Mesenchymal stem cell (in vitro differentiated cells and primary cell): ENCODE data around the gene UPF3B.

Source experiments
- DNase-seq: peaks from one replicate; pipeline ENCODE4 v3.0.0-alpha.2; 2013
- H2AFZ ChIP-seq: one replicate; pipeline ENCODE4 v1.6.1; 2013; ENCODE audit warnings: low read depth, mild to moderate bottlenecking, control low read depth, inconsistent platforms, low read length, moderate library complexity
- H2AK5ac ChIP-seq: 2 replicates; pipeline ENCODE4 v1.6.1; 2013; ENCODE audit warnings: low read length, moderate library complexity, mild to moderate bottlenecking, inconsistent platforms; ENCODE audit not compliant: severe bottlenecking
- H2BK120ac ChIP-seq: one replicate; pipeline ENCODE4 v1.6.1; 2013; ENCODE audit warnings: low read depth, mild to moderate bottlenecking, inconsistent platforms, low read length, moderate library complexity
- H2BK12ac ChIP-seq, 2 experiments: one replicate each; pipeline ENCODE4 v1.6.1; 2013; ENCODE audit warnings: inconsistent platforms in 2 of 2, low read length in 2 of 2, mild to moderate bottlenecking in 2 of 2, moderate library complexity in 2 of 2, control low read depth in 1 of 2
- H2BK15ac ChIP-seq: one replicate; pipeline ENCODE4 v1.6.1; 2013; ENCODE audit warnings: mild to moderate bottlenecking, low read depth, inconsistent platforms; ENCODE audit not compliant: poor library complexity, severe bottlenecking
- H2BK5ac ChIP-seq: 2 replicates; pipeline ENCODE4 v1.6.1; 2013; ENCODE audit warnings: low read depth, mild to moderate bottlenecking, low read length, control low read depth, inconsistent platforms; ENCODE audit not compliant: poor library complexity, severe bottlenecking
- H3K14ac ChIP-seq, 2 experiments: one replicate each; pipeline ENCODE4 v1.6.1; 2013; ENCODE audit warnings: inconsistent platforms in 2 of 2, low read length in 2 of 2, control low read depth in 1 of 2, mild to moderate bottlenecking in 1 of 2, moderate library complexity in 1 of 2
- H3K18ac ChIP-seq, 2 experiments: one replicate each; pipeline ENCODE4 v1.6.1; 2013; ENCODE audit warnings: inconsistent platforms in 2 of 2, low read length in 2 of 2, control low read depth in 1 of 2, low read depth in 1 of 2, mild to moderate bottlenecking in 1 of 2
- H3K23ac ChIP-seq, 2 experiments: one replicate each; pipeline ENCODE4 v1.6.1; 2013; ENCODE audit warnings: inconsistent platforms in 2 of 2, low read length in 2 of 2, mild to moderate bottlenecking in 2 of 2, moderate library complexity in 2 of 2, control low read depth in 1 of 2
- H3K27ac ChIP-seq: 2 replicates; pipeline ENCODE4 v1.5.1; 2013; ENCODE audit warnings: mild to moderate bottlenecking, moderate library complexity, low read length, control low read depth, inconsistent platforms; ENCODE audit not compliant: poor library complexity, severe bottlenecking
- H3K27me3 ChIP-seq, 2 experiments: 2 replicates each; pipeline versions ENCODE4 v1.6.1 to v1.7.0; 2013; ENCODE audit warnings: low read length in 2 of 2, mild to moderate bottlenecking in 2 of 2, moderate library complexity in 2 of 2, control low read depth in 1 of 2, inconsistent platforms in 1 of 2; ENCODE audit not compliant: control insufficient read depth in 1 of 2, insufficient read depth in 1 of 2
- H3K36me3 ChIP-seq, 2 experiments: 2 replicates each; pipeline versions ENCODE4 v1.6.1 to v1.7.0; 2013; ENCODE audit warnings: low read length in 2 of 2, control low read depth in 1 of 2, inconsistent platforms in 1 of 2, low read depth in 1 of 2, mild to moderate bottlenecking in 1 of 2; ENCODE audit not compliant: insufficient read depth in 2 of 2, control insufficient read depth in 1 of 2
- H3K4ac ChIP-seq, 2 experiments: one replicate each; pipeline ENCODE4 v1.6.1; 2013; ENCODE audit warnings: inconsistent platforms in 2 of 2, low read length in 2 of 2, mild to moderate bottlenecking in 2 of 2, moderate library complexity in 2 of 2, control low read depth in 1 of 2, low read depth in 1 of 2
- H3K4me1 ChIP-seq: 2 replicates; pipeline ENCODE4 v1.6.1; 2013; ENCODE audit warnings: low read depth, low read length, control low read depth; ENCODE audit not compliant: control insufficient read depth, insufficient read depth
- H3K4me2 ChIP-seq: 2 replicates; pipeline ENCODE4 v1.6.1; 2013; ENCODE audit warnings: low read length, mild to moderate bottlenecking, inconsistent platforms; ENCODE audit not compliant: poor library complexity, severe bottlenecking
- H3K4me3 ChIP-seq, 2 experiments: 2 replicates each; pipeline versions ENCODE4 v1.5.1 to v1.7.0; 2013; ENCODE audit warnings: low read length in 2 of 2, mild to moderate bottlenecking in 2 of 2, control low read depth in 1 of 2, low read depth in 1 of 2; ENCODE audit not compliant: insufficient read depth in 1 of 2
- H3K79me1 ChIP-seq: replicated peaks from 2 replicates; pipeline ENCODE4 v1.6.1; 2013; ENCODE audit warnings: mild to moderate bottlenecking, control low read depth, low read length, inconsistent platforms; ENCODE audit not compliant: poor library complexity, severe bottlenecking
- H3K9ac ChIP-seq: 2 replicates; pipeline ENCODE4 v1.7.0; 2013; ENCODE audit warnings: mild to moderate bottlenecking, low read length, moderate library complexity
- H3K9me3 ChIP-seq: 2 replicates; pipeline ENCODE4 v1.7.0; 2013; ENCODE audit warnings: mild to moderate bottlenecking, low read length; ENCODE audit not compliant: control insufficient read depth
- H4K8ac ChIP-seq: one replicate; pipeline ENCODE4 v1.6.1; 2013; ENCODE audit warnings: inconsistent platforms, mild to moderate bottlenecking, low read length, moderate library complexity
- H4K91ac ChIP-seq: one replicate; pipeline ENCODE4 v1.6.1; 2013; ENCODE audit warnings: mild to moderate bottlenecking, low read length, inconsistent platforms
- WGBS: methylation state at CpG from one replicate; pipeline ENCODE4 v1.1.7; 2013; ENCODE audit warnings: mixed read lengths; 5-methylcytosine and 5-hydroxymethylcytosine counted together

Gene UPF3B

GRCh38 chrX:119880552-119881437 is 28.0 kb upstream of the UPF3B start:
- H2BK15ac ChIP-seq: no peak overlapping the region
- H2BK12ac ChIP-seq: no peak overlapping the region
- no peaks in the 10 kb centered on the region for H3K27me3 ChIP-seq
- no peak overlapping the region for H2AK5ac ChIP-seq
- H3K23ac ChIP-seq: no peak overlapping the region
- H3K4ac ChIP-seq: no peak overlapping the region
- H3K9ac ChIP-seq: no peak overlapping the region
- no peaks in the 10 kb centered on the region for H3K9me3 ChIP-seq
- no peak overlapping the region for H3K4me2 ChIP-seq
- H3K14ac ChIP-seq: no peak overlapping the region
- H3K36me3 ChIP-seq: peaks cover 0 to 11% of the 10 kb centered on the region in 2 experiments
- H3K79me1 ChIP-seq: no peaks in the 10 kb centered on the region
- no peak overlapping the region for H3K4me3 ChIP-seq
- H2BK120ac ChIP-seq: no peak overlapping the region
- H3K4me1 ChIP-seq: peaks cover 4% of the 10 kb centered on the region
- H4K8ac ChIP-seq: no peak overlapping the region
- 59% methylated on average over 11 of the region's 11 CpGs for WGBS
- H2AFZ ChIP-seq: no peak overlapping the region
- peak overlapping the region in 1 of 2 experiments; percentile 22 for H3K18ac ChIP-seq
- H3K27ac ChIP-seq: no peak overlapping the region
- no peak overlapping the region for H2BK5ac ChIP-seq
- no peak overlapping the region for H4K91ac ChIP-seq
- peak; percentile 70 for DNase-seq

DNA sequence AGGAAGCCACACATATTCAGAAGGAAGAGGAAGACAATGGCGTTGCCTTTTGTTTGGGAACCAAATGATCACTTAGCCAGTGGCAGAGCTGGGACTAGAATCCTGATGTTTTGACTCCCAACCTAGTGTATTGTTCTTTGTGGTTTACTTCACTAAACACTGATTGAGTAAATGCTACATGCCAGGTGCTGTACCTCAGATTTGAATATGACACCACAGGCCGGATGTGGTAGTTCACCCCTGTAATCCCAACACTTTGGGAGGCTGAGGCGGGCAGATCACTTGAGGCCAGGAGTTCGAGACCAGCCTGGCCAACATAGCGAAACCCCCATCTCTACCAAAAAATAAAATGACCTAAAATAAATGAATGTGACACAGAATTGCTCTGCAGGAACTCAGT is 27.3 kb upstream of the UPF3B start:
- H3K36me3 ChIP-seq: peaks cover 0 to 14% of the 10 kb centered on the region in 2 experiments
- DNase-seq: no peak
- H3K79me1 ChIP-seq: no peaks in the 10 kb centered on the region
- no peak overlapping the region for H3K4me2 ChIP-seq
- H3K14ac ChIP-seq: no peak overlapping the region
- H3K27me3 ChIP-seq: no peaks in the 10 kb centered on the region
- no peak overlapping the region for H3K4ac ChIP-seq
- no peak overlapping the region for H2BK12ac ChIP-seq
- H4K8ac ChIP-seq: no peak overlapping the region
- H3K23ac ChIP-seq: no peak overlapping the region
- H3K4me1 ChIP-seq: peaks cover 4% of the 10 kb centered on the region
- no peak overlapping the region for H3K9ac ChIP-seq
- no peak overlapping the region for H3K4me3 ChIP-seq
- 93% methylated on average over 2 of the region's 5 CpGs for WGBS
- H3K27ac ChIP-seq: no peak overlapping the region
- H2BK15ac ChIP-seq: no peak overlapping the region
- no peak overlapping the region for H3K18ac ChIP-seq
- H3K9me3 ChIP-seq: no peaks in the 10 kb centered on the region
- no peak overlapping the region for H2AK5ac ChIP-seq
- H2BK5ac ChIP-seq: no peak overlapping the region
- no peak overlapping the region for H2AFZ ChIP-seq
- H4K91ac ChIP-seq: no peak overlapping the region
- H2BK120ac ChIP-seq: no peak overlapping the region

DNA sequence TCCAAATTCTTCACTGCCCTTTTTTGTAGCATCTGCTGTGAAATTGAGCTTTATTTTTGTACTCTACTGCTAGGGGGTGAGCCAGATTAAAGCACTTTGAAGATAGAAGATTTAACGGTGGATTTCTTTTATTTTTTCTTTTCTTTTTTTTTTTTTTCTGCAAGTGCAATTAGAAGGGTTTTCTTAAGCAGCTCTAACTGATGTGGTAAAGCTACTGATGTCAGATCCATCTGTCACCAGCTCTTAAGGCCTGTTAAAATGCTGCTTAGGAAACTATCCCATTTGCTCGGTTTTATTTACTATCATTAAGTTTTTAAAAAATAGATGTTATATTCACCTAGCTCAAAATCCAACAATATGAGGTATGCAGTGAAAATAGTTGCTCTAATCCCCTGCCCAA is 26.0 kb upstream of the UPF3B start:
- H3K4me2 ChIP-seq: no peak overlapping the region
- no peak overlapping the region for H3K14ac ChIP-seq
- no peak overlapping the region for H2BK15ac ChIP-seq
- H3K4ac ChIP-seq: no peak overlapping the region
- H4K8ac ChIP-seq: no peak overlapping the region
- H2BK120ac ChIP-seq: no peak overlapping the region
- H3K79me1 ChIP-seq: no peaks in the 10 kb centered on the region
- H2BK12ac ChIP-seq: no peak overlapping the region
- peaks cover 4% of the 10 kb centered on the region for H3K4me1 ChIP-seq
- no peak for DNase-seq
- H2BK5ac ChIP-seq: no peak overlapping the region
- no peak overlapping the region for H3K23ac ChIP-seq
- no peak overlapping the region for H4K91ac ChIP-seq
- no peak overlapping the region for H3K4me3 ChIP-seq
- no peak overlapping the region for H3K9ac ChIP-seq
- H3K36me3 ChIP-seq: peaks cover 0 to 14% of the 10 kb centered on the region in 2 experiments
- H2AK5ac ChIP-seq: no peak overlapping the region
- H3K9me3 ChIP-seq: no peaks in the 10 kb centered on the region
- no peak overlapping the region for H3K27ac ChIP-seq
- H2AFZ ChIP-seq: no peak overlapping the region
- WGBS: no CpG with 5 or more reads among the region's 2 CpGs
- H3K18ac ChIP-seq: no peak overlapping the region
- H3K27me3 ChIP-seq: no peaks in the 10 kb centered on the region

DNA sequence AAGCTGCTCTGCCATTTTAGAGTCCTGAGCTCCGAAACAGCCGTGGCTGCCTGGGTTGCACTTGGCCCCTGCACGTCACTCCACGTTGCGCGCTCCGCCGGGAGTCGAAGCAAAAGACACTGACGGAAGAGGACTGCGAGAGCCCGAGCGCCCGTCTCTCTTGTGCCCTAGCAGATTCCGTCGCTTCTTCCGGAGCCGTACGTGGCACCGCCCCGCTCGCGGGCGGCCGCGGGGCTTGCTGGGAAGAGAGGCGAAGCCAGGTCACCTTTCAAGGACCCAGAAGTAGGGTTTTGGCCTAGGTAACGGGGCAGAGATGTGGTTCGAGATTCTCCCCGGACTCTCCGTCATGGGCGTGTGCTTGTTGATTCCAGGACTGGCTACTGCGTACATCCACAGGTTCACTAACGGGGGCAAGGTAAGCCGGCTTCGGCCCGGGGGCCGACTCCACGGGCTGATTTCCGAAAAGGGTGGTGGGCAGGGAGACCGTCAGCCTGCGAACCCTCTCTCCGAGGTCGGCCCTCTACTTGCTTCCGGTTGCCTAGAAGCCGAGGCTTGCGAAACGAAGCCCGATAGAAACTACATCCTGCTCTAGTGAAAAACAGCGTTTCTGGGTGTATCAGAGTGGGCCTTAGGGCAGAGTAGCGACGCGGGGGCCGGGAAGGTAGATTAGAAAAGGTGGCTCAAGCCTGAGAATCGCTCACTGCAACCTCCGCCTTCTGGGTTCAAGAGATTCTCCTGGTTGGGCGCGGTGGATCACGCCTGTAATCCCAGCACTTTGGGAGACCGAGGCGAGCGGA is 19.0 kb upstream of the UPF3B start, which contains the start of the genes NDUFA1 and RNF113A:
Gene NDUFA1, plus strand, starts transcription at position 234 of the 797 bp plus-strand sequence. Its CDS starts 80 bp downstream, at position 314.
Gene RNF113A, minus strand, starts transcription at position 135 of the 797 bp plus-strand sequence. Its CDS starts 120 bp downstream, at position 15.
- H3K27me3 ChIP-seq: no peaks in the 10 kb centered on the region
- H3K4me3 ChIP-seq: peak within 1 kb of the TSS; percentile 67 to 90
- peak within 1 kb of the TSS; percentile 79 for H3K4me2 ChIP-seq
- H3K36me3 ChIP-seq: peaks cover 0 to 8% of the 10 kb centered on the region in 2 experiments
- DNase-seq: peak; percentile 89
- H2BK12ac ChIP-seq: no peak within 1 kb of the TSS
- H2BK120ac ChIP-seq: peak within 1 kb of the TSS; percentile 19
- peak within 1 kb of the TSS; percentile 27 for H4K91ac ChIP-seq
- no peak within 1 kb of the TSS for H3K23ac ChIP-seq
- peak within 1 kb of the TSS in 1 of 2 experiments; percentile 84 for H3K14ac ChIP-seq
- H4K8ac ChIP-seq: no peak within 1 kb of the TSS
- no peak within 1 kb of the TSS for H2BK5ac ChIP-seq
- peak within 1 kb of the TSS in 1 of 2 experiments; percentile 75 for H3K4ac ChIP-seq
- peak within 1 kb of the TSS; percentile 95 for H3K27ac ChIP-seq
- no peaks in the 10 kb centered on the region for H3K9me3 ChIP-seq
- no peaks in the 10 kb centered on the region for H3K4me1 ChIP-seq
- H2AFZ ChIP-seq: peak within 1 kb of the TSS; percentile 42
- no peak within 1 kb of the TSS for H2AK5ac ChIP-seq
- H3K9ac ChIP-seq: peak within 1 kb of the TSS; percentile 99
- WGBS: 0% methylated on average over 32 of the region's 62 CpGs
- peak within 1 kb of the TSS; percentile 86 to 91 for H3K18ac ChIP-seq
- peak within 1 kb of the TSS; percentile 7 for H2BK15ac ChIP-seq
- no peaks in the 10 kb centered on the region for H3K79me1 ChIP-seq
